CD4-positive, alpha-beta T cell treated with Interferon alpha-2 for 1 hour (primary cell): ENCODE results near the gene NOTCH4.
A peak's percentile ranks its signal among the peaks of the same experiment; 100 is the strongest.
"Not testable (repeated sequence)": the region's sequence is repeated elsewhere in the genome, so short reads cannot be mapped to it uniquely, and the experiment has no call there.

Experiments
- DNase-seq, 2 donors: peaks; one replicate each; pipeline ENCODE4 v3.0.0-alpha.2; 2020 to 2022

NOTCH4 gene

DNA sequence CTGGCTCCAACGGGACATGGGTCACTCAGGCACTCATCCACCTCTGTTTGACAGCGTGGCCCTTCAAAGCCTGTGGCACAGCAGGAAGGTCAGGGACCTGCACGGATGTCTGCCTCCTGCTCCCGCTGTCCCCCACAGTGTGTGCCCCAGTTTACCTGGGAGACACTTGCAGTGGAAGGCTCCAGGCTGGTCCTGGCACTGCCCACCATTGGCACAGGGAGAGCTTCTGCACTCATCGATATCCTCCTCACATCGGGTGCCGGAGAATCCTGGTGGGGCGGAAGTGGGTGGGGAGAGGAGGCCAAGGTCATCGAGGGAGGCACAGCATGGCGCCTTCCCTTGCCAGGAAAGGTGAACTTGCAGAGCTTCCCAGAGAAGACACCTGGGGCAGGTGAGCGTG is 6.9 kb downstream of the NOTCH4 start:
- DNase-seq: no peak

- DNase-seq: no peak
Observed at GRCh38 chr6:32216285-32216684, 7.6 kb downstream of the NOTCH4 start.

DNA sequence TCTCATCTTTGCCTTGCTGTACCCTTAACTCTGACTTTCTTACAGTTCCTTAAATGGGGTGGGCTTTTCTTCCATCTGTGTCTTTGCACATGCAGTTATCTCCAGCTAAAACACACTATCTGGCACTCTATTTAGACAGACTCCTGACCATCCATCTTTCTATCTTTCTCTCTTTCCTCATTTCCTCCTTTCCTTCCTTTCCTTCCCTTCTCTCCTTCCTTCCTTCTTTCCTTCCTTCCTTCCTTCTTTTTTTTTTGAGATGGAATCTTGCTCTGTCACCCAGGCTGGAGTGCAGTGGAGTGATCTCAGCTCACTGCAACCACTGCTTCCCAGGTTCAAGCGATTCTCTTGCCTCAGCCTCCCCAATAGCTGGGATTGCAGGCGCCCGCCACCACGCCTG is 8.2 kb downstream of the NOTCH4 start:
- no peak for DNase-seq

DNA sequence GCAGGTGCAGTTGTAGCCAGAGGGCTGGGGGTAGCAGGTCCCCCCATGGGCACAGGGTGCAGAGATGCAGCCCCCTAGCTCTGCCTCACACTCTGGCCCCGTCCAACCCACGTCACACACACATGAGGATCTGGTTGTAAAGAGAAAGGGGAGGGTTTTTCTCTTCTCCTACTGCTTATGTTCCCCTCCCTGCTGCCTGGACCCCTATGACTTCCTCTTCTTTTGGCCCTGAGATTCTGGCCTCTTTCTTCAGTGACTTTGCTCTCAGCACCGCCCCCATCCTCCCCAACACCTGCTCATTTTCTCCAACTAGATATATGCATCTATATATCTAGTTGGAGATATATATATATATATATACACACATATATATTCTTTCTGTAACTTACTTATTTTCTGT is 9.7 kb downstream of the NOTCH4 start:
- DNase-seq: no peak

GRCh38 chr6:32213649-32214048 is 10.2 kb downstream of the NOTCH4 start:
- no peak for DNase-seq

GRCh38 chr6:32212076-32212760 is 11.6 kb downstream of the NOTCH4 start:
- DNase-seq: no peak

DNA sequence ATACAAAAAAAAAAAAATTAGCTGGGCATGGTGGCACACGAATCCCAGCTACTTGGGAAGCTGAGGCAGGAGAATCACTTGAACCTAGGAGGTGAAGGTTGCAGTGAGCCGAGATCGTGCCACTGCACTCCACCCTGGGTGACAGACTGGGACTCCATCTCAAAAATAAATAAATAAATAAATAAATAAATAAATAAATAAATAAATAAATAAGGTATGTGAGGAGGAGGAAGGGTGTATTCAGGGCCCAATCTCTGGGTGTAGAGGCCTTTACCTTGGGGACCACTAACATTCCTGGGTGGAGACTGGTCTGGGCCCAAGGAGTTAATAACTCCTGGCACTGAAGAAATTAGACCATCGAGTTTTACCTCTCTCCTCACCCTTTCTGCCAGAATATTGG is 12.4 kb downstream of the NOTCH4 start:
- not testable (repeated sequence) for DNase-seq

GRCh38 chr6:32210191-32210601 is 13.7 kb downstream of the NOTCH4 start:
- no peak for DNase-seq

DNA sequence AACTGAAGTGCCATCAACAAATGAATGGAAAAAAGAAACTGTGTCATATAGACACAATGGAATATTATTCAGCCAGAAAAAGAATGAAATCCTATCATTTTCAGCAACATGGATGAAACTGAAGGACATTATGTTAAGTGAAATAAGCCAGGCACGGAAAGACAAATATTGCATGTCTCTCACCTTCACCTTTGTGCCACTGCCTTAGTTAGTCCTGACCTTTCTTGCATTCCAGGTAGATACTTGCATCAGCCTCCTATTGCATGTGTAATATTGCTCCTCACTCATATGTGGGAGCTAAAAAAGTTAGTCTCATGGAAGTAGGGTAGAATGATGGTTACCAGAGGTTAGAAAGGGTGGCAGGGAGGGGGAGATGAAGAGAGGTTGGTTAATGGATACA is 14.9 kb downstream of the NOTCH4 start:
- no peak for DNase-seq

- DNase-seq: no peak
Observed at GRCh38 chr6:32204268-32204715, 19.6 kb downstream of the NOTCH4 start.

DNA sequence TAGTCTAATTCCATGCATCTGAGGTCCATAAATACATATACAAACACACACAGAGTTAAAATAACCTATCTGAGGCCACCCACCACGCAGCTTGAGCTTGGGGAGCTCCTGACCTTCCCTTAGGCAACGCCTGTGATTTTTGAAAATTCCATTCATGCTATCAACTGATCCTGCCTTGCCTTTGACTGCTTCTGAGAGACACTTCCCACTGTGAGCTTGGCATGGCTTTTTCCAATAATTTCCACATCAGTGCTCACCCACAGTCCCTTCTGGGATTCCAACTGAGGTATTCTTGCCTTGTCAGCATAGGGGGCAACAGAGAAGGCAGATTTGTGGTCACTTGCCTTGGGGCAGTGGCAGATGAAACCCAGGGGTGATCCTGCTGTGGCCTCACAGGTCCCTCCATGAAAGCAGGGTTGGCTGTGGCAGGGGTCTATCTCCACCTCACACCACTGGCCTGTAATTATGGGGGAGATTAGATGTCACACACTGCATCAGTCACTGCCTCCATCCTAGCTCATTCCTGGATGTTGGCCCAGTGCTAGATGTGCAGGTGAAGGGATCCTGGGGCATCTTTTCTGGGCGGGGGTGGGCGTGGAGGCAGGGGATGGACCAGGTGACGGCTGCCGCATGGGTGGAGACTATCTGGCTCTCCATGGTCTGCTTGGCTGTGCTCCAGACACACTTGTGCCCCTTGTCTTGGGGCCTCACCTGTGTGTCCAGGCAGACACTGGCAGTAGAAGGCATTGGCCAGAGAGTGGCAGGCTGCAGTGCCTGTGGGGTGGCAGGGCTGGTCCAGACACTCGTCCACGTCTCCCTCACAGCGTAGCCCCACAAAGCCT is 20.2 kb downstream of the NOTCH4 start:
- no peak for DNase-seq

GRCh38 chr6:32202186-32202585 is 21.7 kb downstream of the NOTCH4 start:
- no peak for DNase-seq

DNA sequence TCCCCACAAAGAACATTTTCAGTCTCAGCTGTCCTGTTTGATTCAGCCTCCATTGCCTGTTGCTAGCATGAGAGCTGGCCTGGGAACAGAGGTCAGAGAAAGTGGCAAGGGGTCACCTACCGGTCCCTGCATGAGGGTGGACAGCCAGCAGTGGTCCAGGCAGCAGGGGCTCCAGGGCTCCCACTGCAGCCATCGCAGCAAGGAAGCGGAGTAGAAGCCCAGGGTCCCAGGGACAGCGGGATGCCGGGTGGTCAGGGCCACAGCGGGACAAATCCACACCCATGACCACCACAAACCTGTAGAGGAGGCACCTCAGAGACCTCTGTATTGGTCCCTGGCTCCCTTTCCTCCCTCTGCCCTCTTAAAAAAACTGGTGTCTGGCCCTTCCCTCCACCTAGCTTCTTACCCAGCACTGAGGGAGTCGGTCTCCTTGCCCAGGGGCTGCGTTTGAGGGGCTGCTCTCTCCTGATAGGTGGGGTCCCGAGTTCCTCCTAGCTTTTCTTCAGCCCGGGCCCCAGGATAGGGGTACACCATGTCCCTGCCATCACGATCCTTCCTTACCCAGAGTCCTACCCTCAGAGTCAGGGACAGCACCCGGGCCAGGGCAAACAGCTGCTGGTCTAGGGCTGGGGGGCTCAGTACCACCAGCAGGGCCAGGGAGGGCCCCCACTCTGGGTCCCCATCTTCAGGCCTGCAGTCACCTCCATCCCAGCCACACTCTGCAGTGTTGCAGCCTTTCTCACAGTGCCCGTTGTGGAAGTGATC is 23.0 kb downstream of the NOTCH4 start:
- DNase-seq: no peak

DNA sequence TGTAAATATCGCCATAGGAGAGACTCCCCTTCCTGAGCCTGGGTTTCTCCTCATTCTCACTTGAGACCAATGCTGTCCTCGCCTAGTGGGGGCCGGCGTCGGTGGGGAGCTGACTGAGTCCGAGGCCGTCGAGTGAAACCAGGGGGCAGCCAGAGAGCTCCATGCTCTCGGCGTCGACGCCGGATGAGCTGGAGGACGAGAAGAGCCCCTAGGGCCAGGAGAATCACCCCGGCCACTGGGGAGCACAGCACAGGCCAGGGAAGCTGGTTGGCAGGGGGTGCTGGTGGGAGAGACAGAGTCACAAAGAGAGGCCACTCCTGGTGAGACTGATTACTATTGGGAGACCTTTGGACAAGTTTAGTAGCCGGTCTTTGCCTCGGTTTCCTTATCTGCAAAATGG is 25.0 kb downstream of the NOTCH4 start:
- DNase-seq: no peak

GRCh38 chr6:32198345-32198696 is 25.5 kb downstream of the NOTCH4 start:
- DNase-seq: no peak

DNA sequence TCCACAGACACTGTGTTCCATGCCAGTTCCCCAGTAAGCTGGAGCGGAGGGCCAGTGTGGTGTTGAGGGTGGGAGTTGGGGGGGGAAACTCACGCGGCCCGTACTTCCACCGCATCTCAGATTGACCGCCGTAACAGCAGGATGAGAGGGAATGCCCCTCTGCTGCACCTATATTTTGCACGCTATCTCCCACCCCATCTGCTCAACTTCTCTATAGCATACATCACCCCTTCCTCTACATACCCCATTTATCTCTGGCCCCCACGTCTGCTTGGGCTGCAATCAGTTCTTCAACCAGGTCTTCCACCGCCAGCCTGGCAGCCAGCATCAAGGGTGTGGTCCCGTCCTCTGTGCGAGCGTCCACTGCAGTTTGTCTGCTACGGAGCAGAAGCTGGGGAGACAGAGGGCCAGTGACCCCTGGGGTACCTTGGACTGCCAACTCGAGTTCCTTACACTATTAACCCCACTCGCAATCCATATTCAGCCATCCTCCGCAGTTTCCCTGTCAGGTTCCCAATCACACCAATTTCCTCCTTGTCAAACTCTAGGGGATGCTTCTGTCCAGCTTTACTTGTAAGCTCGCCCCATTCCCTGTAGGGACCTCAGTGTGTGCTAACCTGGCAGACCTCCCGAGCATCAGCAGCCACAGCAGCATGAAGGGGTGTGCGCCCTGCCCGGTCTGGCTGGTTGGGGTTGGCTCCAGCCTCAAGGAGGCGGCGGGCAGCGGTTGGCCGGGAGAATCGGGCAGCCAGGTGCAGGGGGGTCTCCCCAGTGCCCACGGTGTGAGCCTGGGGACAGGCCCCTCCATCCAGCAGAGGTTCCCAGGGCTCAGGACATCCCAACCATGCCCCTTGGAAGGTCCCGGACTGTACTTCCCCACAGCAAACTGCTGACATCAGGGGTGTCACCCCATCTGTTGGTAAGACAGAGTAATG is 26.9 kb downstream of the NOTCH4 start:
- peak; percentile 27 to 35 for DNase-seq

DNA sequence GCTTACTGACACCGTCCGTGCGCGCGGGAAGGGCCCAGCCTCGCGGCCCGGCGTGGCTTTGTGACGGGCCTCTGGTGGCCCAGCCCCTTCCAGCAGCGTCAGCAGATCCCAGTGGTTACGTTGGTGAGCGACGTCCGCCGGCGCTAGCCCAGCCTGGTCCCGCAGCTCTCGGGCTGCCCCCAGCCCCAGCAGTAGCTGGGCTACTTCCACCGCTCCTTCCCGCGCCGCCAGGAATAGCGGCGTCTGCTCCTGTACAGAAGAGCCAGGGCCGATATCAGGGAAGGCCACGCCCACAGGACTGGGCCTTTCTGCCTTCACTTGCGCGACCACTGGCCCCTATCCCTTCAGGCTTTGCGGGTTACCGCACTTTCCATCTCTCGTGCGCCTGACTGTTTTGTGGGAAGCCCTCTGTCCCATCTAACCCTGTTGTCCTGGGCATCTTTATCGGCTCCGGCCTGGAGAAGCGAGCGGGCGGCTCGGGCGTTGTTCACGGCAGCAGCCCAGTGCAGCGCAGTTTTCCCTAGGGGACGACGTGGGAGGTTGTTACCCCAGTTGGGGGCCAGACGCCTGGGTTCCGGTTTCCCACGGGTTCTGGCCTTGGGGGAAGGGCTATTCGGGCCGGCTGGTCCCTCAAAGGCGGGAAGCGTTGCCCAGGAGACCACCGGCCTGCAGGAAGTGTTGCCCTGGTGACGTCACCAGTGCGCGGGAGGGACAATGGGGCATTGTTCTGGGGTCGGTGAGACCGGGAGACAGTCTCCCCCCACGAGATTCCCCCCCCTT is 27.8 kb downstream of the NOTCH4 start:
- peak; percentile 76 to 83 for DNase-seq

- DNase-seq: peak; percentile 100
Observed at GRCh38 chr6:32195652-32195901, 28.3 kb downstream of the NOTCH4 start.

DNA sequence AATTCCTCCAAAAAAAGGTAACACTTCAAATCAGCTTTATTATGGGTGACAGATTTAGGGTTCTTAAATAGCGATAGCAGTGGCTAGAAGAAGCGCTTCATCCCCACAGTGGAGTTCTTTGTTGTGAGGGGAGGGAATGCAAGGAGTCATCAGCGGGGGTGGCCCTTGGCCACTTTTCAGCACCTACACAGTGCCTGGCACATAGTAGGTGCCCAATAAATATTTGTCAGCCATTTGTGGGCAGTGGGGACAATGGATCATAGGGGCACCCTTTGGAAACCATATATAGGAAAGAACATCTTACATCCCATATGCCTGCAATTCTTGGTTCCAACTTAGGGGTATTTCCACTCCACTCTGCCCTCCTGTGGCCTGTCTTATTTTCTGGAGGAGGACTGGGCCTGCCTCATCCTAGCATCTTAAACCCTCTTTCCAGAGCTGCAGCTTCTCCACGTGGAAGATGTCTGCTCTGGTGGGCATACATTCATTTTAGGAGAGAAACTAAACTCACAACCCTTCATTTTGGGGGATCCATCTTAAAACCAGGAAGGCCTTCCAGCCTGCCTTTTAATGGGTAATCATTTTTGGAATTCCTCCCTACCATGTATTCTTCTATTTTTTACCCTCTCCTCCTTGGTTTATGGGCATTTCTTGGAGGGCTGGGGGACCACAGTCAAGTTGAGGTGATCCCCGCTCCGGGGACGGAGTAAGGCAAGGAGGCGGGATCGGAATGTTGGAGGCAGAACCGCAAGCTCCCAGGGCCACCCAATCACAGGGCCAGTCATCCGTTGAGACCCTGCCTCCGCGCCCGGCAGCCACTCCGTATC is 28.8 kb downstream of the NOTCH4 start:
- DNase-seq: peak in 1 of 2 donors; percentile 55

GRCh38 chr6:32194388-32194787 is 29.5 kb downstream of the NOTCH4 start:
- DNase-seq: no peak

- not testable (repeated sequence) for DNase-seq
Observed at GRCh38 chr6:32193096-32193495, 30.8 kb downstream of the NOTCH4 start.
